Prostate gland (tissue), 2 donors: ENCODE data around the gene NT5C3B. TPM values are rescaled to one million over a fixed set of nuclear protein-coding genes. Genes with fewer than 3 reads are reported as not detected.
"Not testable (repeated sequence)": the region's sequence is repeated elsewhere in the genome, so short reads cannot be mapped to it uniquely, and the experiment has no call there.

ENCODE experiments used
- DNase-seq: peaks from one replicate; pipeline ENCODE4 v3.0.0-alpha.2; 2019; ENCODE audit warnings: low spot score
- H3K27ac ChIP-seq, 2 donors: fragments of 200-600 bp; sonication (generic); 2 replicates each; pipeline ENCODE4 v1.5.1; 2017 to 2019
- H3K27me3 ChIP-seq: fragments of 200-600 bp; sonication (generic); replicated peaks from 2 replicates; pipeline ENCODE4 v1.5.1; 2019; ENCODE audit not compliant: insufficient read depth
- H3K36me3 ChIP-seq, 2 donors: fragments of 200-600 bp; sonication (generic); 1 replicate in 1 of 2; 2 replicates in 1 of 2; pipeline versions ENCODE4 v1.5.1 to v1.8.1; 2017 to 2019
- H3K4me1 ChIP-seq: fragments of 200-600 bp; sonication (generic); replicated peaks from 2 replicates; pipeline ENCODE4 v1.5.1; 2019
- H3K4me3 ChIP-seq, 2 donors: fragments of 200-600 bp; sonication (generic); 2 replicates each; pipeline ENCODE4 v1.5.1; 2017 to 2019
- H3K9me3 ChIP-seq: fragments of 200-600 bp; sonication (generic); 2 replicates; pipeline ENCODE4 v1.5.1; 2017
- CTCF ChIP-seq, 4 experiments: fragments of 200-600 bp in 2 of 4; fragments of 450-650 bp in 2 of 4; sonication (generic) in 2 of 4; IDR thresholded peaks; 1 replicate in 3 of 4; 2 replicates in 1 of 4; pipeline ENCODE4 v1.5.1; 2016 to 2019; ENCODE audit warnings: antibody characterized with exemption in 4 of 4, mild to moderate bottlenecking in 2 of 4, moderate library complexity in 2 of 4
- POLR2A ChIP-seq: fragments of 450-650 bp; IDR thresholded peaks from one replicate; pipeline ENCODE4 v1.6.1; 2016; ENCODE audit warnings: antibody characterized with exemption, mild to moderate bottlenecking
- POLR2AphosphoS5 ChIP-seq: sonication (generic); formaldehyde crosslinking; IDR thresholded peaks from one replicate; pipeline ENCODE4 v1.6.1; 2017; ENCODE audit warnings: antibody characterized with exemption
- whole genome bisulfite sequencing: methylation state at CpG from one replicate; pipeline ENCODE4 v1.1.5; 2018; 5-methylcytosine and 5-hydroxymethylcytosine counted together
- intact Hi-C: fragments of 100-400 bp; cut with DNase I; formaldehyde crosslinking; loops from one replicate; pipeline ENCODE4 v1.14.2; 2022
- total RNA-seq, 2 donors: library from RNA; depleted of rRNA; stranded (reverse); fragments of >200 nt; gene quantifications; one replicate each; pipeline ENCODE4 v1.1.0, GENCODE V29; 2016

Gene NT5C3B
- total RNA-seq, 2 donors from 2014 or later: 53.9 to 67.2 TPM

- Histone ChIP-seq H3K36me3 (peaks cover 0 to 5% of the 10 kb centered on the region in 2 donors), H3K4me1 (no peaks in the 10 kb centered on the region), H3K27ac (peak overlapping the region; percentile 79 to 80), H3K27me3 (no peaks in the 10 kb centered on the region), H3K9me3 (no peaks in the 10 kb centered on the region), H3K4me3 (peak overlapping the region; percentile 79 to 88)
- TF ChIP-seq POLR2AphosphoS5 (no peak), POLR2A (no peak), CTCF (IDR thresholded peaks at IDR 0.05) (no peak)
- intact Hi-C loops: no loop called here
- 10% methylated on average over 13 of the region's 13 CpGs for WGBS
- DNase-seq: no peak
These were observed 725 bp downstream of the NT5C3B start for GRCh38 chr17:41835214-41835799.

- H3K4me1 ChIP-seq, DNase-seq, H3K27me3 ChIP-seq, H3K4me3 ChIP-seq, intact Hi-C loops, H3K9me3 ChIP-seq, H3K27ac ChIP-seq: not testable (repeated sequence)
- WGBS: 83% methylated on average over 10 of the region's 10 CpGs
- H3K36me3 ChIP-seq: peaks cover 5 to 12% of the 10 kb centered on the region in 2 donors
These were observed 6.1 kb downstream of the NT5C3B start for GRCh38 chr17:41829961-41830360.

DNA sequence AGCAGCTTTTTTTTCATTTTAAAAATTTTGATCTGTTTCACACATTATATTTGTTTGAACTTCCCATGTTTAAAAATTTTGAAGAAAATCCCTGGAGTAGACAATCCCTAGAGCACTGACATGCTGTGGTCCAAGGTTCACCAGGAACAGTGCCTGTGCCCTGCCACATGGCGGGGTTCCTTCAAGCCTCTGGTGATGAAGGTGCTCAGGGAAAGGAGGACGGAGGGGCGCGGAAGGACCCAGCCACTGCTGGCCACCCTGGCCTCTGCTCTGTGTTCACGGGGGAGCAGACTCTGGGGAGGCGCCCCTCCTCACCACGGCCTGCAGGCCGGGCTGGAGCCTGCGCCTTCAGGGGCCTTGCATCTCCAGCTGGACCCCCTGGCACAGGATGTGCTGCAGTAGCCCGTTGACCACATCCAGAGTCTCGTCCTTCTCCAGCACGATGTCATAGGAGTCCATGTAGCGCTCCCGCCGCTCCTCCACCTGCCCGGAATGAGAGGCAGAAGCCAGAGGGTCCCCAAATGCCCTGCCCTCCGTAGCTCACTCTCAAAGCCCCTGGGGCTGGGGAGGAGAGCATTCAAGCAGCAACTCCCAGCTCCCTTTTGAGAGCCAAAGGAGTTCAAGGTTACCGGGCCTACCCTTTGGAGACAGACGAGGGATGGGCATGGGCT is 10.7 kb downstream of the NT5C3B start:
- Histone ChIP-seq H3K27ac (no peak overlapping the region), H3K9me3 (no peaks in the 10 kb centered on the region), H3K27me3 (no peaks in the 10 kb centered on the region), H3K4me3 (no peak overlapping the region), H3K4me1 (no peaks in the 10 kb centered on the region), H3K36me3 (peaks cover 6 to 7% of the 10 kb centered on the region in 2 donors)
- TF ChIP-seq CTCF (IDR thresholded peaks at IDR 0.05) (no peak), POLR2AphosphoS5 (no peak), POLR2A (no peak)
- no peak for DNase-seq
- intact Hi-C loops: no loop called here
- WGBS: 86% methylated on average over 19 of the region's 19 CpGs

DNA sequence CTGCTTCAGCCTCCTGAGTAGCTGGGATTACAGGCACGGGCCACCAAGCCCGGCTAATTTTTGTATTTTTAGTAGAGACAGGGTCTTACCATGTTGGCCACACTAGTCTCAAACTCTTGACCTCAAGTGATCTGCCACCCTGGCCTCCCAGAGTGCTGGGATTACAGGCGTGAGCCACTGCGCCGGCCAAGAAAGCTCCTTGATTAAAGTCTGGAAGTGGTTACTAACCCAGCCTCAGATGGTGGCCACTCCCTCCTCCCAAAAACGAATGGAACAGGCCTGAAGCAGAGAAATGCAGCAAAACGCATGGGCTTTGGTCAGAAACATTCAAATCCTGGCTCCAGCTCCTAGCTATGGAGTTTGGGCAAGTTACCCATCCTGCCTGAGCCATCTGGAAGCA is 11.9 kb downstream of the NT5C3B start:
- TF ChIP-seq POLR2AphosphoS5 (no peak), CTCF (IDR thresholded peaks at IDR 0.05) (no peak), POLR2A (no peak)
- DNase-seq: no peak
- Histone ChIP-seq H3K27me3 (no peaks in the 10 kb centered on the region), H3K4me1 (no peaks in the 10 kb centered on the region), H3K36me3 (peaks cover 6 to 7% of the 10 kb centered on the region in 2 donors), H3K4me3 (no peak overlapping the region), H3K27ac (no peak overlapping the region), H3K9me3 (no peaks in the 10 kb centered on the region)
- WGBS: 70% methylated on average over 7 of the region's 7 CpGs
- intact Hi-C loops: no loop called here

GRCh38 chr17:41823580-41823979 is 12.5 kb downstream of the NT5C3B start:
- no peak overlapping the region for H3K27ac ChIP-seq
- no peaks in the 10 kb centered on the region for H3K4me1 ChIP-seq
- DNase-seq: no peak
- 85% methylated on average over 7 of the region's 7 CpGs for WGBS
- intact Hi-C loops: no loop called here
- H3K27me3 ChIP-seq: no peaks in the 10 kb centered on the region
- H3K4me3 ChIP-seq: no peak overlapping the region
- TF ChIP-seq POLR2A (no peak), CTCF (IDR thresholded peaks at IDR 0.05) (no peak), POLR2AphosphoS5 (no peak)
- H3K9me3 ChIP-seq: no peaks in the 10 kb centered on the region
- peaks cover 5 to 6% of the 10 kb centered on the region in 2 donors for H3K36me3 ChIP-seq
